Right atrium auricular region (tissue), 2 donors: ENCODE results near the gene LACTB. TPM values are rescaled to one million over a fixed set of nuclear protein-coding genes. Genes with fewer than 3 reads are reported as not detected.

Experiments used
- DNase-seq: peaks from one replicate; pipeline ENCODE4 v3.0.0-alpha.2; 2019; ENCODE audit warnings: low spot score
- H3K27ac ChIP-seq, 2 donors: fragments of 200-600 bp; sonication (generic); 1 replicate in 1 of 2; 2 replicates in 1 of 2; pipeline ENCODE4 v1.5.1; 2016 to 2019
- H3K27me3 ChIP-seq, 2 donors: fragments of 200-600 bp; sonication (generic); one replicate each; pipeline versions ENCODE4 v1.5.1 to v1.6.0; 2017 to 2019
- H3K36me3 ChIP-seq: fragments of 200-600 bp; sonication (generic); one replicate; pipeline ENCODE4 v1.5.1; 2016
- H3K4me1 ChIP-seq, 2 donors: fragments of 200-600 bp; sonication (generic); one replicate each; pipeline versions ENCODE4 v1.5.1 to v1.6.0; 2017 to 2019
- H3K4me3 ChIP-seq, 2 donors: fragments of 200-600 bp; sonication (generic); 1 replicate in 1 of 2; 2 replicates in 1 of 2; pipeline ENCODE4 v1.5.1; 2017 to 2019; ENCODE audit warnings: mild to moderate bottlenecking in 1 of 2, moderate library complexity in 1 of 2
- H3K9me3 ChIP-seq, 2 donors: fragments of 200-600 bp; sonication (generic); one replicate each; pipeline ENCODE4 v1.5.1; 2019
- CTCF ChIP-seq, 2 donors: fragments of 200-600 bp; sonication (generic); IDR thresholded peaks; one replicate each; pipeline ENCODE4 v1.5.1; 2019; ENCODE audit warnings: antibody characterized with exemption in 2 of 2
- total RNA-seq, 2 donors: library from RNA; depleted of rRNA; stranded (reverse); fragments of >200 nt; gene quantifications; one replicate each; pipeline ENCODE4 v1.1.0, GENCODE V29; 2016

The LACTB gene
- total RNA-seq, 2 donors from 2014 or later, result 10.6 to 20.5 TPM

DNA sequence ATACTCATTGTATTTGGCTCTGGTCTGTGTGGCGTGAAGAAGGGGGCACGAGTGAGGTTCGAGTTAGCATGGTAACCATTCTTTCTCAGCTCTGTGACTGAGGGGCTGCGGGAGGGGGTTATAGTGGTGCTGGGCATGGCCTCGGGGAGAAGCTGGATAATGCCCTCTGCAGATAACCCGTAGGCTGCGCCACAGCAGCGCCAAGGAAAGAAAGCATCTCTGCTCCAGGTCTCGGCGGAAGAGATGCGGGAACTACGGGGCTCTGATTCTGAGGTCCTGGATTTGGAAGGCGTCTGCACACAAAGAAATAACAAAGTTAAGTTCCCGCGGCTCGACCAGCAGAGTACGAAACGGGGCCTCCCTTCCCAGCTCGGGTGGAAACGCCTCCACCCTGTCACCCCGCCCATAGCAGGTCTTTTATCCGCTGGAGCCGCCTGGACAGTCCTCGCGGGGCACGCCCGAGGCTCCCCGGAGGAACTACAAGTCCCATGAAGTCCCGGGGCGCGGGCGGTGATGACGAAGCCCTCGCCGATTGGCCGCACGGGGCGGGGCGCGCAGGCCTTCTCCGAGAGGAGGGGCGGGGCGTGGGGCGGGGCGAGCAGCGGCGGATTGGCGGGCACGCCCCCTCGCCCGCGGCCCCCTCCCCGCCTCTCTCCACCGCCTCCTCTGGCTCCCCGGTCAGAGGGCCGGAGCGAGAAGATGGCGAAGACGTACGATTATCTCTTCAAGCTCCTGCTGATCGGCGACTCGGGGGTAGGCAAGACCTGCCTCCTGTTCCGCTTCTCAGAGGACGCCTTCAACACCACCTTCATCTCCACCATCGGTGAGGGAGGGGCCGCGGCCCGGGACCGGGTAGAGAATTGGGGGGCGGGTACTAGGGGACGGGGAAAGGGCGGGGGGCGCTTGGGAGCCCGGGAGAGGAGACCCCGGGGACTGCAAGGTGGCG is 67.5 kb downstream of the LACTB start, which contains the start of gene RAB8B:
RAB8B (plus strand) TSS at position 681 of the 946 bp plus-strand sequence; CDS start at position 700, 19 bp downstream.
- no peaks in the 10 kb centered on the region for H3K27me3 ChIP-seq
- H3K4me1 ChIP-seq, result peaks cover 0 to 33% of the 10 kb centered on the region in 2 donors
- H3K27ac ChIP-seq, result peak within 1 kb of the TSS; percentile 82 to 87
- H3K36me3 ChIP-seq, result no peaks in the 10 kb centered on the region
- peak; percentile 99 for DNase-seq
- no peaks in the 10 kb centered on the region for H3K9me3 ChIP-seq
- TF ChIP-seq CTCF (IDR thresholded peaks at IDR 0.05), result peak in 1 of 2 donors; percentile 18
- H3K4me3 ChIP-seq, result peak within 1 kb of the TSS; percentile 77 to 82

GRCh38 chr15:63189941-63190768 is 68.5 kb downstream of the LACTB start:
- Histone ChIP-seq H3K4me3 (peak overlapping the region; percentile 77 to 82), H3K36me3 (no peaks in the 10 kb centered on the region), H3K27ac (peak overlapping the region; percentile 82 to 87), H3K4me1 (peaks cover 0 to 39% of the 10 kb centered on the region in 2 donors), H3K27me3 (no peaks in the 10 kb centered on the region), H3K9me3 (no peaks in the 10 kb centered on the region)
- DNase-seq, result peak; percentile 51
- TF ChIP-seq CTCF (IDR thresholded peaks at IDR 0.05), result no peak

DNA sequence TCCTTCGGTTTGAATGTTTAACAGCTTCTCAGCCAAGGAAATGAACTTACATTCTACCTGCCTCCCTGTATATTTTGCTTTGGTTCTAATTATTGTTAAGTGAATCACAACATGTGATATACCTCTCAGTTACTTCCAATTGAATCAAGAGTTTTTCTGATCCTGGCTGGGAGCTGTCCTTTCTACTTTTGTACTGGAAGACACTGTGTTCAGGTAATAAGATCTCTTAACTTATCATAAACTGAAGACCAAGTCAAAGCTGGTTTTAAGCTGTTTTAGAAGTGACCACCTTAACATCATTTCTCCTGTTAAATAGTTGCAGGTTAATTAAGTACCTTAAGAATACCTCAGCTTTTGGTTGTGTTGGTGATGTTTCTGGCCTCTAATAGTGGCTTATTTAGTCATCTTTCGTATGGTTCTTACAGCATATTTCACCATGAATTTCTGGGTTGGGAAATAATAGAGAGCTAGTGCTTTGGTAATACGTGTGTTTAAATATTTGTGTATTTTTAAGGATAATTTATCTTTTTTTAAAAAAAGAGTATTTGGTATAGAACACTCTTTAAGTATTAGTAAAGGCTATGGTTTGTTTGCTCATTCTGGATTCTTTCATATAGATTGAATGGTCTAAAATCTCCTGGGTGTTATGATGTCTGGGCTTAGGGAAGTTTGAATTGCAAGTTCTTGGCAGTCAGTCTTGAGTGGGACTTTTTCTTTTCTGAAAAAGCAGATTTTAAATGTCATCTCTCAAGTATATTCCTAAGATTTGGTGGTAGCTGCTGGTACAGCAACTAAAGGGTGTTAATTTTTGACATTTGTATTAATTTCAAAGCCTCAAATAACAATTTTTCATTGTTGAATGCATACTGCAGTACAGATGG is 69.3 kb downstream of the LACTB start:
- Histone ChIP-seq H3K9me3 (no peaks in the 10 kb centered on the region), H3K36me3 (no peaks in the 10 kb centered on the region), H3K27me3 (no peaks in the 10 kb centered on the region), H3K4me3 (peak overlapping the region; percentile 77 to 82), H3K27ac (peak overlapping the region; percentile 82 to 87), H3K4me1 (peaks cover 0 to 47% of the 10 kb centered on the region in 2 donors)
- no peak for DNase-seq
- TF ChIP-seq CTCF (IDR thresholded peaks at IDR 0.05), result no peak

Other genes starting within 250 kb of the LACTB start
- gene TPM1, start 79.1 kb upstream of the LACTB start, total RNA-seq, result 1,000 to 10,000 TPM; 5,368 to 7,988 TPM
- gene RPS27L, start 35.6 kb downstream of the LACTB start, total RNA-seq, result 10 to 100 TPM; 74.7 to 76.4 TPM
- 10 to 100 TPM; 10.2 to 19.3 TPM for gene RAB8B, start 67.7 kb downstream of the LACTB start, total RNA-seq
- 1 to 10 TPM; 4.8 to 6.9 TPM for gene APH1B, start 155.7 kb downstream of the LACTB start, total RNA-seq